Loucy (cell line): ENCODE data around the gene LVRN.

ENCODE experiments used
- H2AFZ ChIP-seq: fragments of 200-600 bp; sonication (generic); 2 replicates; pipeline ENCODE4 v1.6.0; 2016; ENCODE audit warnings: antibody characterized with exemption, mild to moderate bottlenecking, low read length, moderate library complexity
- H3F3A ChIP-seq: fragments of 200-600 bp; 2 replicates; pipeline ENCODE4 v1.6.0; 2016; ENCODE audit warnings: antibody characterized with exemption, low read depth, mild to moderate bottlenecking
- H3K27me3 ChIP-seq: fragments of 200-600 bp; sonication (generic); 2 replicates; pipeline ENCODE4 v1.6.1; 2014; ENCODE audit warnings: low read length, mild to moderate bottlenecking; ENCODE audit not compliant: insufficient read depth, poor library complexity, severe bottlenecking
- H3K36me3 ChIP-seq: fragments of 200-600 bp; sonication (generic); 2 replicates; pipeline ENCODE4 v1.6.1; 2016; ENCODE audit warnings: low read length; ENCODE audit not compliant: insufficient read depth
- H3K4me1 ChIP-seq: fragments of 200-600 bp; sonication (generic); 2 replicates; pipeline ENCODE4 v1.5.1; 2014; ENCODE audit warnings: low read length, mild to moderate bottlenecking; ENCODE audit not compliant: insufficient read depth, poor library complexity, severe bottlenecking
- H3K4me2 ChIP-seq: fragments of 200-600 bp; sonication (generic); 2 replicates; pipeline ENCODE4 v1.6.0; 2014; ENCODE audit warnings: antibody characterized with exemption, low read length, low read depth, mild to moderate bottlenecking; ENCODE audit not compliant: poor library complexity, severe bottlenecking
- H3K4me3 ChIP-seq: fragments of 200-600 bp; sonication (generic); 2 replicates; pipeline ENCODE4 v1.5.1; 2014; ENCODE audit warnings: low read length, mild to moderate bottlenecking, mixed read lengths; ENCODE audit not compliant: poor library complexity, severe bottlenecking
- H3K79me2 ChIP-seq: fragments of 200-600 bp; sonication (generic); 2 replicates; pipeline ENCODE4 v1.6.1; 2014; ENCODE audit warnings: low read length; ENCODE audit not compliant: insufficient read depth
- H3K9ac ChIP-seq: fragments of 200-600 bp; sonication (generic); 2 replicates; pipeline ENCODE4 v1.6.0; 2014; ENCODE audit warnings: mild to moderate bottlenecking, low read depth, low read length, moderate library complexity; ENCODE audit not compliant: poor library complexity, severe bottlenecking
- H3K9me2 ChIP-seq: fragments of 200-600 bp; sonication (generic); replicated peaks from 2 replicates; pipeline ENCODE4 v1.6.1; 2016; ENCODE audit warnings: low read depth, low read length, mixed read lengths
- H3K9me3 ChIP-seq: fragments of 200-600 bp; sonication (generic); 2 replicates; pipeline ENCODE4 v1.6.1; 2014; ENCODE audit warnings: mild to moderate bottlenecking, antibody characterized with exemption, low read length, low read depth; ENCODE audit not compliant: insufficient read depth
- H4K20me1 ChIP-seq: fragments of 200-600 bp; sonication (generic); 2 replicates; pipeline ENCODE4 v1.6.0; 2014; ENCODE audit warnings: antibody characterized with exemption, low read length, mild to moderate bottlenecking; ENCODE audit not compliant: insufficient read depth, poor library complexity, severe bottlenecking
- CTCF ChIP-seq: fragments of 200-600 bp; sonication (generic); conservative IDR thresholded peaks from 2 replicates; pipeline ENCODE4 v1.5.1; 2014; ENCODE audit warnings: mild to moderate bottlenecking, antibody characterized with exemption, low read length
- EZH2phosphoT487 ChIP-seq: fragments of 200-600 bp; IDR thresholded peaks from 2 replicates; pipeline ENCODE4 v1.6.1; 2018; ENCODE audit warnings: antibody characterized with exemption, mild to moderate bottlenecking, moderate library complexity, borderline replicate concordance

The LVRN gene

GRCh38 chr5:115941051-115941675, 21.1 kb upstream of the LVRN start:
- Histone ChIP-seq H3K36me3 (no peaks in the 10 kb centered on the region), H3K9ac (no peak overlapping the region), H2AFZ (no peak overlapping the region), H3K9me2 (no peaks in the 10 kb centered on the region), H4K20me1 (no peaks in the 10 kb centered on the region), H3F3A (no peaks in the 10 kb centered on the region), H3K9me3 (no peaks in the 10 kb centered on the region), H3K4me2 (no peak overlapping the region), H3K27me3 (no peaks in the 10 kb centered on the region), H3K4me1 (no peaks in the 10 kb centered on the region), H3K79me2 (no peaks in the 10 kb centered on the region), H3K4me3 (no peak overlapping the region)
- TF ChIP-seq EZH2phosphoT487 (no peak), CTCF (no peak)

GRCh38 chr5:115944501-115944900, 17.8 kb upstream of the LVRN start:
- H3K27me3 ChIP-seq = no peaks in the 10 kb centered on the region
- H3K9me2 ChIP-seq = no peaks in the 10 kb centered on the region
- H3F3A ChIP-seq = no peaks in the 10 kb centered on the region
- no peak overlapping the region for H3K4me3 ChIP-seq
- no peaks in the 10 kb centered on the region for H4K20me1 ChIP-seq
- H3K4me1 ChIP-seq = no peaks in the 10 kb centered on the region
- no peaks in the 10 kb centered on the region for H3K9me3 ChIP-seq
- H2AFZ ChIP-seq = no peak overlapping the region
- H3K79me2 ChIP-seq = no peaks in the 10 kb centered on the region
- no peaks in the 10 kb centered on the region for H3K36me3 ChIP-seq
- H3K4me2 ChIP-seq = no peak overlapping the region
- H3K9ac ChIP-seq = no peak overlapping the region
- TF ChIP-seq CTCF = no peak
- TF ChIP-seq EZH2phosphoT487 = no peak

GRCh38 chr5:115946655-115947054, 15.6 kb upstream of the LVRN start:
- no peaks in the 10 kb centered on the region for H3K9me2 ChIP-seq
- H4K20me1 ChIP-seq = no peaks in the 10 kb centered on the region
- TF ChIP-seq CTCF (no peak), EZH2phosphoT487 (no peak)

More at GRCh38 chr5:115946655-115947054, 15.6 kb upstream of the LVRN start:
- Histone ChIP-seq H3F3A (no peaks in the 10 kb centered on the region), H2AFZ (no peak overlapping the region), H3K4me2 (no peak overlapping the region), H3K9ac (no peak overlapping the region), H3K4me1 (no peaks in the 10 kb centered on the region), H3K9me3 (no peaks in the 10 kb centered on the region), H3K4me3 (no peak overlapping the region), H3K79me2 (no peaks in the 10 kb centered on the region), H3K27me3 (no peaks in the 10 kb centered on the region), H3K36me3 (no peaks in the 10 kb centered on the region)
